Muscle layer of colon (tissue), 2 donors: Measurements from ENCODE around the gene RARS1.

Source experiments
- H3K27ac ChIP-seq: one replicate; pipeline ENCODE4 v1.7.0; 2013; ENCODE audit warnings: low read depth, mild to moderate bottlenecking, low read length, moderate library complexity
- H3K27me3 ChIP-seq, 2 donors: one replicate each; pipeline ENCODE4 v1.7.0; 2013; ENCODE audit warnings: low read length in 2 of 2, mild to moderate bottlenecking in 2 of 2; ENCODE audit not compliant: insufficient read depth in 2 of 2, control insufficient read depth in 1 of 2
- H3K36me3 ChIP-seq: one replicate; pipeline ENCODE4 v1.7.0; 2013; ENCODE audit warnings: mild to moderate bottlenecking, low read length; ENCODE audit not compliant: insufficient read depth
- H3K4me1 ChIP-seq: one replicate; pipeline ENCODE4 v1.7.0; 2013; ENCODE audit warnings: mild to moderate bottlenecking, low read length; ENCODE audit not compliant: insufficient read depth
- H3K4me3 ChIP-seq, 2 donors: one replicate each; pipeline ENCODE4 v1.7.0; 2013; ENCODE audit warnings: low read length in 2 of 2, low read depth in 1 of 2, mild to moderate bottlenecking in 1 of 2, moderate library complexity in 1 of 2
- H3K9ac ChIP-seq: one replicate; pipeline ENCODE4 v1.7.0; 2013; ENCODE audit warnings: low read length
- H3K9me3 ChIP-seq: one replicate; pipeline ENCODE4 v1.7.0; 2013; ENCODE audit warnings: mild to moderate bottlenecking, low read length
- donor health status: abdominal sarcoma.
- donor health status: Adenocarcinoma of cecum.

RARS1 gene

DNA sequence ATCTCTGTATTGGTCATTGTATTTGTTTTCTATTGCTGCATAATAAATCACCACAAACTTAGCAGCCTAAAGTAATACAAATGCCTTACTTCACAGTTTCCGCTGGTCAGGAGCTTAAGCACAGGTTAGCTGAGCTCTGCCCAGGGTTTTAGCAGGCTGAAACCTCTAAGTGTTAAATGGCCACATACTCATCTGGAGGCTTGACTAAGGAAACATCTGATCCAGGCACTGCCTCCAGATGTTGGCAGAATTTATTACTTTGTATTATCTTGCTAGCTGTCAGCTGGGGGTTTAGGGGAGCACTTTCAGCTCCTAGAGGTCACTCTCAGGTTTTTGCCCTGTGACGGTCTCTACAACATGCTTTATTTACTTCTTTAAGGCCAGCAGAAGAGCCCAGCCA is 23.2 kb upstream of the RARS1 start:
- Histone ChIP-seq H3K36me3 (no peaks in the 10 kb centered on the region), H3K27ac (no peak overlapping the region), H3K27me3 (no peaks in the 10 kb centered on the region), H3K9ac (no peak overlapping the region), H3K9me3 (no peaks in the 10 kb centered on the region), H3K4me1 (no peaks in the 10 kb centered on the region), H3K4me3 (no peak overlapping the region)

DNA sequence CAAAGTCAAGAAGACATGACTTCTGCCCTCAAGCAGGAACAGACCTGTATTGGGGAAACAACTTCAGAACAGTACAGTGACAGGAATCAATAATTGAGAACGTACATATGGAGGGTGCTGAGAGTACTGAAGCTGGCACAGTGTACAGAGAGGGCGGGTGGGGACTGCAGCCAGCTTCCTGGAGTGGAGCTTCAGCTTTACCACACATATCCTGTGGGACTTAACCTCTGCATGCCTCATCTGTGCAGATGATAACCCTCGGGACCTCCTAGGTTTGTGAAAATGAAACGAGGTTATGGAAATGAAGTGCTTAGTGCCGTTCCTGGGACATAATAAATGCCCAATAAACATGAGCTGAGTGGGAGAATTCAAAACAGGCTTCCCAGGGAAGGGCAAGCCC is 22.1 kb upstream of the RARS1 start:
- Histone ChIP-seq H3K36me3 (no peaks in the 10 kb centered on the region), H3K27me3 (no peaks in the 10 kb centered on the region), H3K4me1 (no peaks in the 10 kb centered on the region), H3K27ac (no peak overlapping the region), H3K9ac (no peak overlapping the region), H3K9me3 (no peaks in the 10 kb centered on the region), H3K4me3 (no peak overlapping the region)

DNA sequence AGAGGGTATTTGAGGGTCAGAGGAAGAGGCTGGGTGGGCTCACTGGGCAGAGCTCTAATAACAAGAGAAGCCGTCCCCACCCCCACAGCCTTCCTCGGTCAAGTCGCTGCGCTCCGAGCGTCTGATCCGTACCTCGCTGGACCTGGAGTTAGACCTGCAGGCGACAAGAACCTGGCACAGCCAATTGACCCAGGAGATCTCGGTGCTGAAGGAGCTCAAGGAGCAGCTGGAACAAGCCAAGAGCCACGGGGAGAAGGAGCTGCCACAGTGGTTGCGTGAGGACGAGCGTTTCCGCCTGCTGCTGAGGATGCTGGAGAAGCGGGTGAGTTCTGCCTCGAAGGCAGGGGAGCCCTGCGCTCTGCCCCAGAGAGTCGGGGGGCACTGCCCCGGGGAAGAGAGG is 21.6 kb upstream of the RARS1 start:
- H3K27me3 ChIP-seq: no peaks in the 10 kb centered on the region
- H3K4me1 ChIP-seq: no peaks in the 10 kb centered on the region
- H3K9ac ChIP-seq: no peak overlapping the region
- no peaks in the 10 kb centered on the region for H3K9me3 ChIP-seq
- H3K27ac ChIP-seq: no peak overlapping the region
- no peak overlapping the region for H3K4me3 ChIP-seq
- H3K36me3 ChIP-seq: no peaks in the 10 kb centered on the region

- no peaks in the 10 kb centered on the region for H3K27me3 ChIP-seq
- no peaks in the 10 kb centered on the region for H3K4me1 ChIP-seq
- no peak overlapping the region for H3K27ac ChIP-seq
- H3K9me3 ChIP-seq: no peaks in the 10 kb centered on the region
- H3K4me3 ChIP-seq: no peak overlapping the region
- H3K9ac ChIP-seq: no peak overlapping the region
- no peaks in the 10 kb centered on the region for H3K36me3 ChIP-seq
Observed at GRCh38 chr5:168467755-168468330, 18.4 kb upstream of the RARS1 start.

DNA sequence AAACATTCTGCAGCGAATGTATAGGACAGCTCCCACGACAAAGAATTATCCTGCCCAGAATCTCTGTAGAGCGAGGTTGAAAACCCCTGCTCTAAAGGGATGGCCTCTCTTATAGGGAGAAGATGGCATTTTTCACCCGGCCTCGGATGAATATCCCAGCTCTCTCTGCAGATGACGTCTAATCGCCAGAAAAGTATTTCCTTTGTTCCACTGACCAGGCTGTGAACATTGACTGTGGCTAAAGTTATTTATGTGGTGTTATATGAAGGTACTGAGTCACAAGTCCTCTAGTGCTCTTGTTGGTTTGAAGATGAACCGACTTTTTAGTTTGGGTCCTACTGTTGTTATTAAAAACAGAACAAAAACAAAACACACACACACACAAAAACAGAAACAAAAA is 17.4 kb upstream of the RARS1 start:
- no peak overlapping the region for H3K9ac ChIP-seq
- no peaks in the 10 kb centered on the region for H3K36me3 ChIP-seq
- no peak overlapping the region for H3K27ac ChIP-seq
- no peaks in the 10 kb centered on the region for H3K9me3 ChIP-seq
- no peaks in the 10 kb centered on the region for H3K27me3 ChIP-seq
- H3K4me3 ChIP-seq: no peak overlapping the region
- no peaks in the 10 kb centered on the region for H3K4me1 ChIP-seq

GRCh38 chr5:168469816-168470215 is 16.5 kb upstream of the RARS1 start:
- no peak overlapping the region for H3K4me3 ChIP-seq
- no peak overlapping the region for H3K27ac ChIP-seq
- H3K9ac ChIP-seq: no peak overlapping the region
- H3K9me3 ChIP-seq: no peaks in the 10 kb centered on the region
- no peaks in the 10 kb centered on the region for H3K36me3 ChIP-seq
- H3K27me3 ChIP-seq: no peaks in the 10 kb centered on the region
- H3K4me1 ChIP-seq: no peaks in the 10 kb centered on the region

DNA sequence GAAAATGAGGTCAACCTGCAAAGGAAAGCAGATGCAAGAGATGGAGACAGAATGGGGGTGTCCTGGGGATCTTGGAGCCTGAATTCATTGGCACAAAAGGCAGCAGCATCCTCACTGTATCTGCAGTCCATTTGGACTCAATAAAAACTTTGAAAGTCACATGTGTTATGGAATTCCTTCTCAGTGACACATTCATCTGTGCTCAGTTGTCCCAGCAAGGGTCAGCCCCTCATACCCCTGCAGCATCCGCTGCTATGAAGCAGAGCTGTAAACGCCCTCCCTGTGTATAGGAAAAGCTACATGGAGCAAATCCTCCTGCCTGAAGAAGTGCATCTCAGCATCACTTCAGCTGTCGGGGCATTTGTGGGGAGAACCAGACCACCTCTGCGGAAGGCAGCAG is 14.5 kb upstream of the RARS1 start:
- no peaks in the 10 kb centered on the region for H3K4me1 ChIP-seq
- no peak overlapping the region for H3K4me3 ChIP-seq
- no peak overlapping the region for H3K27ac ChIP-seq
- no peaks in the 10 kb centered on the region for H3K9me3 ChIP-seq
- H3K36me3 ChIP-seq: no peaks in the 10 kb centered on the region
- H3K27me3 ChIP-seq: no peaks in the 10 kb centered on the region
- H3K9ac ChIP-seq: no peak overlapping the region

DNA sequence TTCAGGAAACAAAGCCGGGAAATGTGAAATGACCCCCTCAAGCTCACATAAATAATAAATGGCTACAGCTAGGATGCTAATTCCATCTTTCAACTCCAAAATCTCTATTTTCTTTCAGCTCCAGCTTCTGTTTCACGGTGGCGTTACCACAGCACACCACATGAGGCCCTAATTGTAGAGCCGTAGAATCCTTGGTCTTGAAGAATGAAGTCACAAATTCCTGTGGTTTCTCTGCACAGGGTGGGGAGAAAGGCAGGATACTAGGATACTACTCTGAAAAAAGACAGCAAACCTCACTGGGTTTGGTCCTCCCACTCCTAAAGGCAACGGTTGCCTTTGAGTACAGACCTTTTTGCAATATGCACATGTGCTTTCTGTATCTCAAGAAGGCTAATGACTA is 13.9 kb upstream of the RARS1 start:
- Histone ChIP-seq H3K9ac (no peak overlapping the region), H3K4me1 (no peaks in the 10 kb centered on the region), H3K36me3 (no peaks in the 10 kb centered on the region), H3K9me3 (no peaks in the 10 kb centered on the region), H3K4me3 (no peak overlapping the region), H3K27ac (no peak overlapping the region), H3K27me3 (no peaks in the 10 kb centered on the region)

DNA sequence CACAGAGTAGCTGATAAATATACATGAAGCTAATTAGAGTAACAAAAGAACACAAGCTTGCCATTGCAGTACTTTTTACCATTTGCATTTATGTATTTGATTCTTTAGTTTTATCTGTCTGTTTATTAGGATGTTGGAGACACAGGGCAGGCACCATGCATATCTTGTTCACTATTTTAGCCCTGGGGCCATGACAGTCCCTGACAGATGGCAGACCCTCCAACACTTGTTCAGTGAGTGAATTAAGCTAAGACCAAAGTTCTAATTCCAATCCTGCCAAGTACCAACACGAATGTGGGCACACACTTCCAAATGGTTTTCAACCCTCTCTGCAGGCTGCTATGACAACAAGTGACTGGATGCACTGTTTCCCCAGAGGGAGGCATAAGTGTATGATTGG is 12.0 kb upstream of the RARS1 start:
- H3K36me3 ChIP-seq: no peaks in the 10 kb centered on the region
- H3K9me3 ChIP-seq: no peaks in the 10 kb centered on the region
- no peak overlapping the region for H3K4me3 ChIP-seq
- no peaks in the 10 kb centered on the region for H3K4me1 ChIP-seq
- H3K9ac ChIP-seq: no peak overlapping the region
- no peaks in the 10 kb centered on the region for H3K27me3 ChIP-seq
- H3K27ac ChIP-seq: no peak overlapping the region

- Histone ChIP-seq H3K9ac (no peak overlapping the region), H3K27ac (no peak overlapping the region)
Observed at GRCh38 chr5:168477060-168477459, 9.2 kb upstream of the RARS1 start.

GRCh38 chr5:168479166-168479565 is 7.1 kb upstream of the RARS1 start:
- no peaks in the 10 kb centered on the region for H3K36me3 ChIP-seq
- H3K9me3 ChIP-seq: no peaks in the 10 kb centered on the region
- no peak overlapping the region for H3K9ac ChIP-seq

More at GRCh38 chr5:168477060-168477459, 9.2 kb upstream of the RARS1 start:
- Histone ChIP-seq H3K4me3 (no peak overlapping the region), H3K36me3 (no peaks in the 10 kb centered on the region), H3K9me3 (no peaks in the 10 kb centered on the region), H3K27me3 (no peaks in the 10 kb centered on the region), H3K4me1 (no peaks in the 10 kb centered on the region)

DNA sequence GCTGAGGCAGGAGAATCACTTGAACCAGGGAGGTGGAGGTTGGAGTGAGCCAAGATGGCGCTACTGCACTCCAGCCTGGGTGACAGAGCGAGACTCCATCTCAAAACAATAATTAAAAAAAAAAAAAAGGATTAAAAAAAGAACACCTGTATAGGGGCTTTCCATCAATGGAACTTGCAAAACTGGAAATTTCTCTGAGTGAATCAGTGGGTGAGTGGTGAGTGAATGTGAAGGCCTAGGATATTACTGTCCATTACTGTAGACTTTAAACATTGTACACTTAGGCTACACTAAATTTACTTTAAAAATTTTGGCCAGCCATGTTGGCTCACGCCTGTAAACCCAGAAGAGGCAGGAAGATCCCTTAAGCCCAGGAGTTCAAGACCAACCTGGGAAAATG is 5.7 kb upstream of the RARS1 start:
- Histone ChIP-seq H3K4me1 (no peaks in the 10 kb centered on the region), H3K36me3 (no peaks in the 10 kb centered on the region), H3K4me3 (no peak overlapping the region), H3K27me3 (no peaks in the 10 kb centered on the region), H3K9ac (no peak overlapping the region), H3K9me3 (no peaks in the 10 kb centered on the region), H3K27ac (no peak overlapping the region)

More at GRCh38 chr5:168479166-168479565, 7.1 kb upstream of the RARS1 start:
- Histone ChIP-seq H3K27me3 (no peaks in the 10 kb centered on the region), H3K27ac (no peak overlapping the region), H3K4me1 (no peaks in the 10 kb centered on the region), H3K4me3 (no peak overlapping the region)
